Limb (tissue), 2 donors: ENCODE measurements around the gene SVBP.
"Not testable (repeated sequence)": the region's sequence is repeated elsewhere in the genome, so short reads cannot be mapped to it uniquely, and the experiment has no call there.

Source experiments
- DNase-seq, 2 donors: peaks; one replicate each; pipeline ENCODE4 v3.0.0-alpha.2; 2016; ENCODE audit errors: extremely low spot score in 2 of 2

Gene SVBP

GRCh38 chr1:42841440-42842147 lies 24.4 kb upstream of the SVBP start:
- DNase-seq, result no peak

DNA sequence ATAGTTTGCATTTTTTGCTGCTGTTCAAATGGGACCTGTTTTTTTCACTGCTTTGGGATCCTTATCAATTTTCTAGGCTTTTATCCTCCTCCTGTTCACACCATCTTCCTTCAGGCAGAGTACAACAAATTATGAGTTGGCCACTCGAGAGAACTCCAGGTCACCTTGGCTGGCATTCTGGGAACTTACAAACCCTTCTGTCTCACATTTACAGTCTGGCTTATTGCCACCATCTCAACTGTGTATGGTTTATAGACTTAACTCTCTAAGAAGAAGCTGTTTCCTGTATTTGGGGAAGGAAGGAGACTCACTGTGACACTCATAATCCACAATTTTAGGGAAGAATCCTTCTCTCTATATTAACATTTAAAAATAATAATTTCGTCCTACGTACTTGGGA lies 23.8 kb upstream of the SVBP start:
- no peak for DNase-seq

DNA sequence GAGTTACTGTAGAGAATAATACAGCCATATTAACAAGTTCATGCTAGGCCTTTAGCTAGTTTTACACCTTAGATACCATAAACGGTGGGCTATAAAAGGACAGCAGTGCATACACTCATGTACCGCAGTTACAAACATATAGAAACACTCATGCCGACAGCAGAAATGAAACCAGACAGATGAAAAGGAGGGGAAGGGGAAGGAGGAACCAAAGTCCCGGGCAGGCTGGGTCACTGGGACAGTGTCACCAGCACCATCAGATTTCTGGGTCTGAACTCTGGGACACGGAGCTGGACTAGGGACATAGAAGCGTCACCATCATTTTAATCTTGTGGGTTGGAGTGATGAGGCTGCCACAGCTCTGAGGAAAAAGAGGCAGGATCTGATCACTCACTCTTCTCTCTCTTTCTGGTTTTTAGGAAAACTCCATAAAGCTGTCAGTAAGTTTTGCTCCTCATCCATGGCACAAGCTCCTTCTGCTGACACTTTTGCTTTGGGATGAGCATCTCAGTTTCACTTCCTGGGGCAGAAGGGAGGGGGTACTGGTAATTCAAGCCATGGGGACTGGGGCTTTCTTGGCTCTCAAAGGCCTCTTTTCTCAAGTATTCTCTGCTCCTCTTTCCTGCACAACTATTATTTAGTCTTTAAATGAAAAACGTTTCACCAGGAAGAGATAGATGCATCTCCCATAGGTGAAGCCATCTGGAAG lies 21.4 kb upstream of the SVBP start:
- no peak for DNase-seq

- no peak for DNase-seq
These were observed 20.5 kb upstream of the SVBP start for GRCh38 chr1:42837709-42838108.

DNA sequence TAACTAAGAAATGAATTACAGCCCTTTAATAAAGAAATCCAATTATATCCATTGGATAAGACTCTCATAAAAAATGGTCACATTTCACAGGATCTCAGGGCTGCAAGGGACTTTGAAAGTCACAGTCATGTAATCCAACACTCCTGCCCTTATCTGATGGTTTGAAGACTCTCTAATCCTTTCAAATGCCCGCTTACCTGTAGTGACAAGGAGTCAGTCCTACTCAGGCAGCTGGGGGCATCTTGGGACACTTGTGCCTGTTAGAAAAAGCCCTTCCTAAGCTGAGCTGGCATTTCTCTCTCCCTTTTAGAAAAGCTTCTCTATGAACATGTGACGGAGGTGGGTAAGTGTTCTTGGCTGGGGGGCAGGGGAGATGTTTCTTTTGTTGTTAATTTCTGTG lies 18.2 kb upstream of the SVBP start:
- DNase-seq, result no peak

- DNase-seq, result no peak
These were observed 17.6 kb upstream of the SVBP start for GRCh38 chr1:42834803-42835202.

- DNase-seq, result no peak
These were observed 16.8 kb upstream of the SVBP start for GRCh38 chr1:42833981-42834380.

GRCh38 chr1:42832641-42833240 lies 15.5 kb upstream of the SVBP start:
- DNase-seq, result no peak

DNA sequence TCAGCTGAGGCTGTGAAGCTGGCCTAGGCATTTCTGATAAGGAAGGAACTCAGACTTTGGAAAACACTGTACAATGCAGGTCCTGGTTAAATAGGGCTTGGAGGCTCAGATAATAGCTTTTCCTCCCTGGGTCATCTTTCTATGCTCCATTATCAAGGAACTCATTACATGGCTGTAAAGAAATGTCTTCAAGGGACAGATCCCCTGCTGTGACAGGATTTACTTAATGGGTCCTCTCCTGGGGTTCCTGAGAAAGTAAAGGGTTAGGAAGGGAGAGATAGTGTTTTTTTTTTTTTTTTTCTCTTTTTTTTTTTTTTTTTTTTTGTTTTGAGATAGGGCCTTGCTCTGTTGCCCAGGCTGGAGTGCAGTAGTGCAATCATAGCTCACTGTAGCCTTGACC lies 14.1 kb upstream of the SVBP start:
- no peak for DNase-seq

DNA sequence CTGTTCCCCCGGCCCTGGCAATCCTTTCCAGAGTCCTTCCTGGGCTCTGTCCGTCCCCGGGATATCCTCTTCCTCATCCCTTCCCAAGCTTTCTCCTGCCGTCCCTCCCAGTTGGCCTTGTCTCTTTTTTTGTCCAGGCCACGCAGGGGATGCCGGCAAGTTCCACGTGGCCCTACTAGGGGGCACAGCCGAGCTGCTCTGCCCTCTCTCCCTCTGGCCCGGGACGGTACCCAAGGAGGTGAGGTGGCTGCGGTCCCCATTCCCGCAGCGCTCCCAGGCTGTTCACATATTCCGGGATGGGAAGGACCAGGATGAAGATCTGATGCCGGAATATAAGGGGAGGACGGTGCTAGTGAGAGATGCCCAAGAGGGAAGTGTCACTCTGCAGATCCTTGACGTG lies 13.4 kb upstream of the SVBP start:
- DNase-seq, result no peak

GRCh38 chr1:42825036-42825851 lies 8.0 kb upstream of the SVBP start:
- no peak for DNase-seq

DNA sequence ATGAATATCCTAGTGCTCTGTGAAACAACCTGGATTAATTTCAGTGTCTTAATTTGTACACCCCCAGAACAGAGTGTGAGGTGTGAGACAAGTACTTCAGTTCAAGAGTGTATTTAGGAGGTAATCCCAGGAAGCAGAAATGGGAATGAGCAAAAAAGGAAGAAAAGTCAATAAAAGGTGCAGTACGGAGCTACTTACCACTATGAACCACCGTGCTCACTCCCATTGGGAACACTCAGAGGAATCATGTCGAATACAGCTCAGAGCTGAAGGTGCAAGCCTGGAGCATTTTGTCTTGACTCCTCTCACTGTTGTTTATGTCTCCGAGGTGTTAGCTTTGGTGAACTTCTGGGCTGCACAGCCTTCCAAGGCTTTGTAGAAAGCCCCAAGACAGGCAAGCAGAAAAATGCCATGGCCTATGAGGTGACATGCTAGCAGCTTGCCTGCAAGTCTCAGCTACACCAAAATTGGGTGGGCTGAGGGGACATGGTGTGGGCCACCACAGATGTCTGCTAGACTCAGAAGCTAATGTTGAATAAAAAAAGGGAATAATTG lies 7.4 kb upstream of the SVBP start:
- DNase-seq, result no peak

DNA sequence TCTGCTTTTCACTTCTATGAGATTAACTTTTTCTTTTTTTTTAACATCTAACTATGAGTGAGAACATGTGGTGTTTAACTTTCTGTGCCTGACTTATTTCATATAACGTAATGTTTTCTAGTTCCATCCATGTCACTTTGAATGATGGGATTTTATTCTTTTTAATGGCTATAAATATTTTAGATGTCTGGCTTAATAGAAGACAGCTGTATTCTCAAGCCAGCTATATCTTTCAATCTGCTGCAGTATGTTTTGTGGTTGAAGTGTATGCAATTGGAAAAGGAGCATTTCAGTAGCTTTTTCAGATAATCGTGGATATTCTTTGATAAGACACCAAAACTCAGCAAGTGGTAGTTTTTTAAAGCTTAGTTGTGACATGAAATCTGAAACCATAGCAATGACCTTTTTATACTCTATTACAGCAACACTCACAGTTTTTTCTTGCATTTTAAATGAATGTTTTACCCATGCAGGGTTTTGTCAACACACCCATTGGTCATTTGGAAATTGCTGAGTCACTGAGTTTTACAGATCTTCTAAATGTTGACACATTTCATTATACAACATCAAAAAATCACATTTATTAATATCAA lies 5.7 kb upstream of the SVBP start:
- peak in 1 of 2 donors; percentile 27 for DNase-seq

DNA sequence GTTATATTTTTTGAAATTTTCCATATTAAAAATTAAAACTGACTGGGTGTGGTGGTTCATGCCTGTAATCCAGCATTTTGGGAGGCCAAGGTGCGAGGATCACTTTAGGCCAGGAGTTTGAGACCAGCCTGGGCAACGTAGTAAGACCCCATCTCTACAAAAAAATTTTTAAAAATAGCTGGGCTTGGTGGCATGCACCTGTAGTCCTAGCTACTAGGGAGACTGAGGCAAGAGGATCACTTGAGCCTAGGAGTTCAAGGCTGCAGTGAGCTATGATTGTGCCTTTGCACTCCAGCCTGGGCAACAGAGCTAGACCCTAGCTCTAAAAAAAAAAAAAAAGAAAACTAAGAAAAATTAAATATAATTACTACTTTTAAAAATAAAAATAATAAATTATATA lies 4.5 kb upstream of the SVBP start:
- no peak for DNase-seq

- DNase-seq, result no peak
These were observed 3.6 kb upstream of the SVBP start for GRCh38 chr1:42820813-42821212.

DNA sequence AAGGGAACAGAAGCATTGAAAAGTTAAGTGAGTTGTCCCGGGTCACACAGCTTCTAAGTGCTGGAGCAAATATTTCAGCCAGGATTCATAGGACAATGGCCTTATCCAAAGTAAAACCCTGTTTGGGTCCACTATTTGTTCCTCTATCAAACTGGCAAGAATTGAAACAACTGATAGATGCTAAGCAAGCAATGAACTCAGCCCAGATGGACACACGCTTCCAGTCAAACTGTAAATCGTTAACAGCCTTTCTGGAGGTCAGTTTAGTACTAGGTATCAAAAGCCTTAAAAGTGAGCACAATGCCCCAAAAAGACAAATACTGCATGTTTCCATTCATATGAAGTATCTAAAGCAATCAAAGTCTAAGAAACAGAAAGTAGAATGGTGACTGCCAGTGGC lies 779 bp upstream of the SVBP start:
- no peak for DNase-seq

- no peak for DNase-seq
These were observed 207 bp upstream of the SVBP start for GRCh38 chr1:42817440-42817767.

DNA sequence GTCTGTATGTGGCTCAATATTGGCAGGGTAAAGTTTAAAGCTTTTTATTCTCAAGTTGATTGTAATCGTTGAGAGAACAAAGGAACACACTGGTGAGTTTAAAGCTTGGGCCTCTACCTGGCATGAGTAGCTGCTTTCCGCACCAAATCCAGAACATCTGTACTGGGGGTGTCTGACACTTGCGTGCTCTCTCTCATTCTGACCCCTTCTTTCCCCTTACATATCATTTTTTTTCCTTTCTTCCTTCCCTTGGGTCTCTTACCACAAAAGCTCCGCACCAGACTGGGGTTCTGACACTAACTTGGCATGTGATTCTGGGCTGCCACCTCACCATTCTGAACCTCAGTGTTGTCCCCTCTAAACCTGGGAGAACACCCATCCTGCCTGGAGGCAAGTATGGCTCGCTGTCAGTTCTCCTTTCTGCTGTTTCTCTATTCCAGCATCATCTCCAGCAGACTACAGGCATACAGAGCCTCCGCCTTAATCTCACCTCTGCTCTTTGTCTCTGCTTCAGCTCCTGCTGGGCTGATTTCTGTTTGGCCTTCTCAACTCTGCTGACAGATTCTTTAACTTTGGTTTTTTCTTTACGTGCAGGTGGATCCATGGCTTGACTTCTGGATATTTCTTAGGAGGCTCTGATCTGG lies 1.1 kb downstream of the SVBP start:
- peak; percentile 15 to 35 for DNase-seq

GRCh38 chr1:42814815-42815214 lies 2.4 kb downstream of the SVBP start:
- DNase-seq, result not testable (repeated sequence)

DNA sequence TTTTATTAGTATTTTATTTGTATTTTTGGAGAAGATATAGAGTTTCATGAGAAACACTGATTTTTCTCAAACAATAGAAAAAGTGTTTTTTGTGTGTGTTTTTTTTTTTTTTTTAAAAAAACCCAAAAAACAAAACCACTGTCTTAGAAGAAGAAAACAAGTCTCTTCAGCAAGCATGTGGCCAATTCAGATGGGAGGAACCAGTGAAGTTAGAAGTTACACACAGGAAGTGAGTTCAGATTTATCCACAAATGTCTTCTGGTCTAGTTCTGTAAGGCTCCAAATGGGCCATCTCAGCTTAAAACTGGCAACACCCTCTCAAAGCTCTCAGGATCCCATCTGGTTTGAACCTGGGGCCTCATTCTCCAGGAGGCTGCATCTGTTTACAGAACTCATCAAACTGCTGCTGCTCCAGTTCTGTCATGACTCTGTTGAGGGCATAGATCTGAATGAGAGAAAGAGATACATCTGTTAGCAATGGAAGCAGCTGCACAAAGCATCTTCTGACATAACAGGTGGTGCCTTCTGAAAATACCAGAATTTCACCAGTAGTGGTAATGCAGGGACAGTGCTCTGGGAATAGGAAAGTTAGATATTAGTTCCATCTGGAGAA lies 10.0 kb downstream of the SVBP start:
- DNase-seq, result peak in 1 of 2 donors; percentile 44

GRCh38 chr1:42806593-42806992 lies 10.6 kb downstream of the SVBP start:
- no peak for DNase-seq
